Erythroblast (primary cell): ENCODE measurements around the gene GPC6.

Source experiments
- GATA1 ChIP-seq: IDR thresholded peaks from 2 replicates; pipeline ENCODE4 v1.6.1; 2011; ENCODE audit warnings: low read depth, mild to moderate bottlenecking, control low read depth, low read length, moderate library complexity
- POLR2A ChIP-seq: IDR thresholded peaks from 2 replicates; pipeline ENCODE4 v1.6.1; 2011; ENCODE audit warnings: mild to moderate bottlenecking, low read length

GRCh38 chr13:94399812-94400211 is 1173.2 kb downstream of the GPC6 start:
- TF ChIP-seq POLR2A (no peak), GATA1 (no peak)
